ENCODE measurements around the gene ARHGAP30.

Gene ARHGAP30

GRCh38 chr1:161008869-161009510, 60.7 kb downstream of the ARHGAP30 start:
- no peak for DNase-seq (ENCODE audit: low read depth)

DNA sequence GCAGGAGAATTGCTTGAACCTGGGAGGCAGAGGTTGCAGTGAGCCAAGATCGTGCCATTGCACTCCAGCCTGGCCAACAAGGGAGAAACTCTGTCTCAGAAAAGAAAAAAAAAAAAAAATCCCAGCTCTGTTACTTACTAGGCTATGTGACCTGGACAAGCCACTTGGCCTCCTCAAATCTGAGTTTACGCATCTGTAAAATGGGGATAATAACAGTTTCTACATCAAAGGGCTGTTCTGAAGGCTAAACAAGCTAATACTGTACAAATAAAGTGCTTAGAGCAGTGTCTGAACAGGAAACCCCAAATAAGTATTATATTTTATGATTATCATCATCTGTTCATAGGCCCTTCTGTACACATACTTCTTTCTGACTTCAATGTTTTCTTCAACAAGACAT, 62.3 kb downstream of the ARHGAP30 start:
- no peak for DNase-seq (ENCODE audit: low read depth)

GRCh38 chr1:161006563-161006962, 63.1 kb downstream of the ARHGAP30 start:
- DNase-seq (ENCODE audit: low read depth), result no peak

GRCh38 chr1:161001525-161001924, 68.2 kb downstream of the ARHGAP30 start:
- no peak for DNase-seq (ENCODE audit: low read depth)

DNA sequence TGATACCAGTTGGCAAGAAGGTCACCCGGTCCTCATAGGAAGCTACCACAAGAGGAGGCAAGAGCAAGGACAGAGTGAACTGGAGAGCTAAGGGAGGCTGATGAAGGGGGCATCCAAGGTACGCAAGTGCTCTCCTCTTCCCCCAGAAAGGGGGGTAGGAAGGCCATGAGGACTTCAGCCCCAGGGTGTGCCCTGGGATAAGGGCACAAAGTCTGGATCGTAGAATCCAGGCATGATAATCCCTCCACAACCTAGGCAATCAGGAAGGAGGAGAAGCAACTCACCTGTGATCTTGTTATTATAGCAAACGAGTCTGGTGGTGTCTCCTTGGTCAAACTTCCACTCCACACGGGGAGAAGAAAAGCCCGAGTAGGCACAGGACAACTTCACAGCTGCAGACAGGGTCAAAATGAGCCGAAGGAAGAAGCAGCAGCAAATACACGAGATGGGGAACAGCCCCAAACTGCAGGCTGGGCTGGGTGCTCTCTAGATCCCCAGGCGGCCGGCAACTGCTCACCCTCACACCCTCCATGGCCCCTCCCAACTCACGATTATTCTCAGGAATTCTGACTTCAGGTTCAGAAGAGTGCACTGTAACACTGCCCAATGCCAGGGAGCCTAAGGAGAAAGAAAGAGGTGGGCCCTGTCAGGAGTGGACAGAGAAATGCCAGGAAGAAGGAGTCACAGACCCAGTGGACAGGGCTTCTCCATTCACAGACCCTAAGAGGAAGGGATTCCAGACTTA, 68.8 kb downstream of the ARHGAP30 start:
- DNase-seq (ENCODE audit: low read depth), result no peak

GRCh38 chr1:160999376-160999775, 70.3 kb downstream of the ARHGAP30 start:
- no peak for DNase-seq (ENCODE audit: low read depth)

- no peak for DNase-seq (ENCODE audit: low read depth)
These were observed 72.2 kb downstream of the ARHGAP30 start for GRCh38 chr1:160997323-160998038.
